Adrenal gland (tissue), 12 donors: Measurements from ENCODE around the gene KLK10. TPM values are rescaled to one million over a fixed set of nuclear protein-coding genes. Genes with fewer than 3 reads are reported as not detected.

Source experiments
- DNase-seq, 7 donors: peaks; one replicate each; pipeline ENCODE4 v3.0.0-alpha.2; 2019 to 2020
- H3K27ac ChIP-seq, 5 donors: fragments of 200-600 bp; sonication (generic) in 4 of 5; 1 replicate in 3 of 5; 2 replicates in 2 of 5; pipeline versions ENCODE4 v1.5.1 to v1.8.0; 2016 to 2020; ENCODE audit warnings: mild to moderate bottlenecking in 1 of 5
- H3K27me3 ChIP-seq: fragments of 200-600 bp; 2 replicates; pipeline ENCODE4 v1.8.0; 2021
- H3K36me3 ChIP-seq, 2 donors: fragments of 200-600 bp; replicated peaks in 1 of 2; 1 replicate in 1 of 2; 2 replicates in 1 of 2; pipeline versions ENCODE4 v1.5.1 to v1.8.0; 2018 to 2022
- H3K4me1 ChIP-seq, 2 donors: fragments of 200-600 bp; replicated peaks in 1 of 2; 1 replicate in 1 of 2; 2 replicates in 1 of 2; pipeline versions ENCODE4 v1.5.1 to v1.8.0; 2018 to 2021
- H3K4me3 ChIP-seq, 4 donors: fragments of 200-600 bp; sonication (generic) in 3 of 4; one replicate each; pipeline ENCODE4 v1.5.1; 2016 to 2018
- H3K9me3 ChIP-seq, 3 donors: fragments of 200-600 bp; sonication (generic) in 1 of 3; replicated peaks in 1 of 3; 1 replicate in 2 of 3; 2 replicates in 1 of 3; pipeline versions ENCODE4 v1.5.1 to v1.8.0; 2016 to 2021
- CTCF ChIP-seq, 6 experiments: fragments of 450-650 bp in 4 of 6; fragments of 200-600 bp in 2 of 6; sonication (generic) in 1 of 6; IDR thresholded peaks; 1 replicate in 5 of 6; 2 replicates in 1 of 6; pipeline versions ENCODE4 v1.5.1 to v1.8.0; 2016 to 2021; ENCODE audit warnings: antibody characterized with exemption in 6 of 6, mild to moderate bottlenecking in 2 of 6, moderate library complexity in 1 of 6
- POLR2A ChIP-seq, 2 donors: fragments of 450-650 bp; IDR thresholded peaks; one replicate each; pipeline ENCODE4 v1.6.1; 2017; ENCODE audit warnings: antibody characterized with exemption in 2 of 2, mild to moderate bottlenecking in 2 of 2, moderate library complexity in 1 of 2
- WGBS, 4 donors: extraction: QIAGEN DNeasy Blood & Tissue Kit in 2 of 4; methylation state at CpG; one replicate each; pipeline versions ENCODE4 v1.1.5 to v1.1.7; 2013 to 2017; 5-methylcytosine and 5-hydroxymethylcytosine counted together
- intact Hi-C, 2 donors: fragments of 100-400 bp; cut with DNase I; formaldehyde crosslinking; loops; one replicate each; pipeline versions ENCODE4 v1.14.1 to v1.15.0; 2022 to 2023
- polyA plus RNA-seq, 3 donors: library from polyadenylated mRNA; stranded (reverse); fragments of 200-250 nt in 2 of 3; fragments of 350-450 nt in 1 of 3; fragmentation: Illumina TruSeq in 1 of 3; extraction: RNeasy Lipid Tissue Mini Kit (QIAGEN cat#74804) in 1 of 3; gene quantifications; one replicate each; pipeline ENCODE4 v1.2.3, GENCODE V29; 2013 to 2014
- total RNA-seq, 9 donors: library from RNA; depleted of rRNA in 4 of 9; stranded (reverse); fragments of >200 nt in 4 of 9; fragments of 120-200 nt in 1 of 9; fragmentation: NEBNext Ultra II Directional in 1 of 9; extraction: Animal tissue kit (Norgen Biotek cat#: 25700) in 1 of 9; gene quantifications; one replicate each; pipeline versions ENCODE4 v1.1.0 to v1.2.4, GENCODE V29; 2013 to 2023
- donor health status: healthy with polysubstance abuse.
- donor health status: Bipolar disorder and iron deficiency.
- donor health status: DM: yes; HTN: yes; CAD: no.
- donor health status: DM: no; HTN: no; CAD: no.
- donor health status: DM: no; HTN: no; CAD: no.
- donor health status: DM: yes; HTN: yes; CAD: no.

The KLK10 gene
- total and polyA plus RNA-seq, 12 donors: 0.23 to 1.4 (median 0.38) TPM; not detected in 6

GRCh38 chr19:51027126-51027806, 7.8 kb upstream of the KLK10 start:
- Histone ChIP-seq H3K4me3 (no peak overlapping the region), H3K36me3 (no peaks in the 10 kb centered on the region), H3K27ac (no peak overlapping the region), H3K27me3 (peaks cover 12% of the 10 kb centered on the region), H3K9me3 (no peaks in the 10 kb centered on the region), H3K4me1 (no peaks in the 10 kb centered on the region)
- WGBS, 4 donors: 50 to 61% (median 53%) methylated on average over 14 of the region's 14 CpGs
- no peak for DNase-seq
- intact Hi-C loops: loop anchor here in 1 of 2 donors (10.0 kb wide), 1 partner anchor 148 kb away; no protein-coding TSS in a partner anchor
- TF ChIP-seq CTCF (IDR thresholded peaks at IDR 0.05) (no peak), POLR2A (IDR thresholded peaks at IDR 0.05) (no peak)

GRCh38 chr19:51026554-51026831, 7.0 kb upstream of the KLK10 start, which contains the start of gene KLK11:
TSS of gene KLK11 (minus strand) at chr19:51026616. CDS start at chr19:51025631, 985 bp downstream.
- Histone ChIP-seq H3K27ac (no peak within 1 kb of the TSS), H3K4me3 (no peak within 1 kb of the TSS), H3K4me1 (no peaks in the 10 kb centered on the region), H3K36me3 (no peaks in the 10 kb centered on the region), H3K9me3 (no peaks in the 10 kb centered on the region), H3K27me3 (peaks cover 12% of the 10 kb centered on the region)
- DNase-seq: no peak
- 78 to 87% (median 81%) methylated on average over 4 to 11 of the region's 11 CpGs for WGBS, 4 donors
- TF ChIP-seq CTCF (IDR thresholded peaks at IDR 0.05): no peak
- no peak for TF ChIP-seq POLR2A (IDR thresholded peaks at IDR 0.05)
- intact Hi-C loops: loop anchor here in 1 of 2 donors (10.0 kb wide), 1 partner anchor 148 kb away; no protein-coding TSS in a partner anchor

GRCh38 chr19:51025809-51026553, 6.5 kb upstream of the KLK10 start:
- Histone ChIP-seq H3K4me3 (no peak overlapping the region), H3K4me1 (no peaks in the 10 kb centered on the region), H3K27ac (no peak overlapping the region), H3K9me3 (no peaks in the 10 kb centered on the region), H3K36me3 (no peaks in the 10 kb centered on the region), H3K27me3 (peaks cover 12% of the 10 kb centered on the region)
- WGBS, 4 donors: 36 to 58% (median 55%) methylated on average over 12 to 18 of the region's 18 CpGs
- DNase-seq: no peak
- TF ChIP-seq CTCF (IDR thresholded peaks at IDR 0.05) (no peak), POLR2A (IDR thresholded peaks at IDR 0.05) (no peak)
- intact Hi-C loops: loop anchor here in 1 of 2 donors (10.0 kb wide), 1 partner anchor 149 kb away; no protein-coding TSS in a partner anchor

GRCh38 chr19:51025401-51025800, 5.9 kb upstream of the KLK10 start:
- Histone ChIP-seq H3K27me3 (peaks cover 12% of the 10 kb centered on the region), H3K27ac (no peak overlapping the region), H3K9me3 (no peaks in the 10 kb centered on the region), H3K4me1 (no peaks in the 10 kb centered on the region), H3K4me3 (no peak overlapping the region), H3K36me3 (no peaks in the 10 kb centered on the region)
- TF ChIP-seq POLR2A (IDR thresholded peaks at IDR 0.05) (no peak), CTCF (IDR thresholded peaks at IDR 0.05) (no peak)
- intact Hi-C loops: loop anchor here in 1 of 2 donors (10.0 kb wide), 1 partner anchor 149 kb away; no protein-coding TSS in a partner anchor
- WGBS, 4 donors: 66 to 85% (median 66%) methylated on average over 5 to 6 of the region's 6 CpGs
- no peak for DNase-seq
